ENCODE measurements around the gene DTHD1. TPM values are rescaled to one million over a fixed set of nuclear protein-coding genes. Genes with fewer than 3 reads are reported as not detected.

Gene DTHD1
- total and polyA plus RNA-seq, 10 of the 15 experiments (the other 5 are each of a cell fraction or from before 2014, with no cell fraction given), result 0.05 to 2.8 (median 1.4) TPM

DNA sequence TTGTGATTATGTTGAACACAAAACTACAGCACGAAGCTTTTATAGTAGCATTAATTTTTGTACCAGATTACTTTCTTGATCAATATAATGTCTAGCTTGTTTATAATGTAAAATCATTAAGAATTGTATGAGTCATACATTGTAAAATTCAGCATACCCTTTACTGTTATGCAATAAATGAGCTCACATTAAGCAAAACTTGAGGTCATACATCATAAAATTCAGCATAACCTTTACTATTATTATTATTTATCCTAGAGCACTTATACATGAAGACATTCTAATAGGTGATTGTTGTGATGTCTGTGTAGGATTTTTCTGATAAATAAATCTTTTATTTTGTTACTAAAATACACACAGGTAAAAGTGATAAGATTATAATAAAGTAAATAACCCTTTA is 49.4 kb downstream of the DTHD1 start:
- Histone ChIP-seq H3K4me1 (ENCODE audit: control insufficient read depth, insufficient read depth, low read length) (peaks cover 32% of the 10 kb centered on the region), H4K20me1 (ENCODE audit: control insufficient read depth, insufficient read depth) (no peaks in the 10 kb centered on the region), H3K9me3 (replicated peaks; ENCODE audit: control insufficient read depth, insufficient read depth, low read length) (no peaks in the 10 kb centered on the region; the same call in 2 of the 3 replicates), H3K36me3 (ENCODE audit: control insufficient read depth in 2 of 2, insufficient read depth in 2 of 2, low read length in 1 of 2) (no peaks in the 10 kb centered on the region), H3K4me2 (ENCODE audit: control insufficient read depth, insufficient read depth) (no peak overlapping the region), H3K27ac (ENCODE audit: control insufficient read depth, insufficient read depth) (no peak overlapping the region), H3K27me3 (replicated peaks in 1 of 2; ENCODE audit: control insufficient read depth in 2 of 2, insufficient read depth in 2 of 2, low read length in 1 of 2) (no peaks in the 10 kb centered on the region), H2AFZ (ENCODE audit: control insufficient read depth, low read depth, low read length) (no peak overlapping the region), H3K79me2 (ENCODE audit: control insufficient read depth, insufficient read depth, low read length) (no peaks in the 10 kb centered on the region), H3K9ac (ENCODE audit: control insufficient read depth, insufficient read depth, low read length) (no peak overlapping the region), H3K4me3 (no peak overlapping the region)
- DNase-seq (ENCODE audit: low read depth, low spot score), result no peak
- FAIRE-seq, result no peak
- intact Hi-C loops (cut with micrococcal nuclease; ENCODE audit: unreplicated experiment) (no loop called here), in situ Hi-C loops (cut with MboI) (no loop called here)
- POLR2A ChIA-PET, result interaction anchor here (1.0 to 1.4 kb wide), 2 partner anchors 9 to 87 kb away, joined by 3 read pairs; no protein-coding TSS in a partner anchor
- SMC1A ChIA-PET (ENCODE audit: uncharacterized antibody, unreplicated experiment), result interaction anchor here (0.8 to 5.4 kb wide), 12 partner anchors 9 to 142 kb away, joined by 3 to 60 read pairs (median 4); partner anchors contain the start of gene ARAP2
- WGBS (ENCODE audit: insufficient coverage, insufficient replicate concordance, low lambda C conversion rate, missing lambda C conversion rate), result 61% methylated on average over 1 of the region's 1 CpG
- no peak for ATAC-seq
- CTCF ChIA-PET, result interaction anchor here (0.7 to 5.0 kb wide), 7 partner anchors 10 to 68 kb away, joined by 3 to 23 read pairs (median 4); no protein-coding TSS in a partner anchor
- BruUV-seq (replicated peaks), result no TSS peak
- RAD21 ChIA-PET (ENCODE audit: unreplicated experiment), result interaction anchor here (2.2 to 2.9 kb wide), 2 partner anchors 18 to 76 kb away, joined by 6 to 20 read pairs; no protein-coding TSS in a partner anchor
- TF ChIP-seq ZBTB40 (IDR thresholded peaks at IDR 0.05; ENCODE audit: borderline replicate concordance) (no peak), STAT3 (IDR thresholded peaks at IDR 0.05; ENCODE audit: low read depth, low read length) (no peak), POU2F2 (IDR thresholded peaks at IDR 0.05; ENCODE audit: borderline replicate concordance, low read depth, low read length) (no peak), SUPT20H (IDR thresholded peaks at IDR 0.05; ENCODE audit: borderline replicate concordance, control insufficient read depth, low read depth, low read length) (no peak), CBX3 (IDR thresholded peaks at IDR 0.05; ENCODE audit: borderline replicate concordance, low read depth) (no peak), SIN3A (IDR thresholded peaks at IDR 0.05; ENCODE audit: low read depth, low read length) (no peak), ASH2L (IDR thresholded peaks at IDR 0.05; ENCODE audit: borderline replicate concordance, low read depth) (no peak), PAX8 (IDR thresholded peaks at IDR 0.05) (no peak), SKIL (IDR thresholded peaks at IDR 0.05; ENCODE audit: low read depth, poor library complexity, severe bottlenecking) (no peak), ZBED1 (IDR thresholded peaks at IDR 0.05; ENCODE audit: borderline replicate concordance) (no peak)
- TF ChIP-seq, protein P1, sequence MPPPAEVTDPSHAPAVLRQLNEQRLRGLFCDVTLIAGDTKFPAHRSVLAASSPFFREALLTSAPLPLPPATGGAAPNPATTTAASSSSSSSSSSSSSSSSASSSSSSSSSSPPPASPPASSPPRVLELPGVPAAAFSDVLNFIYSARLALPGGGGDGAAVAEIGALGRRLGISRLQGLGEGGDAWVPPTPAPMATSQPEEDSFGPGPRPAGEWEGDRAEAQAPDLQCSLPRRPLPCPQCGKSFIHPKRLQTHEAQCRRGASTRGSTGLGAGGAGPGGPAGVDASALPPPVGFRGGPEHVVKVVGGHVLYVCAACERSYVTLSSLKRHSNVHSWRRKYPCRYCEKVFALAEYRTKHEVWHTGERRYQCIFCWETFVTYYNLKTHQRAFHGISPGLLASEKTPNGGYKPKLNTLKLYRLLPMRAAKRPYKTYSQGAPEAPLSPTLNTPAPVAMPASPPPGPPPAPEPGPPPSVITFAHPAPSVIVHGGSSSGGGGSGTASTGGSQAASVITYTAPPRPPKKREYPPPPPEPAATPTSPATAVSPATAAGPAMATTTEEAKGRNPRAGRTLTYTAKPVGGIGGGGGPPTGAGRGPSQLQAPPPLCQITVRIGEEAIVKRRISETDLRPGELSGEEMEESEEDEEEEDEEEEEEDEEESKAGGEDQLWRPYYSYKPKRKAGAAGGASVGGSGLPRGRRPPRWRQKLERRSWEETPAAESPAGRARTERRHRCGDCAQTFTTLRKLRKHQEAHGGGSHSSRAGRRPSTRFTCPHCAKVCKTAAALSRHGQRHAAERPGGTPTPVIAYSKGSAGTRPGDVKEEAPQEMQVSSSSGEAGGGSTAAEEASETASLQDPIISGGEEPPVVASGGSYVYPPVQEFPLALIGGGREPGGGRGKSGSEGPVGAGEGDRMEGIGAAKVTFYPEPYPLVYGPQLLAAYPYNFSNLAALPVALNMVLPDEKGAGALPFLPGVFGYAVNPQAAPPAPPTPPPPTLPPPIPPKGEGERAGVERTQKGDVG (CRISPR knock-in tag; IDR thresholded peaks at IDR 0.05), result no peak
- TF ChIP-seq, protein P2, sequence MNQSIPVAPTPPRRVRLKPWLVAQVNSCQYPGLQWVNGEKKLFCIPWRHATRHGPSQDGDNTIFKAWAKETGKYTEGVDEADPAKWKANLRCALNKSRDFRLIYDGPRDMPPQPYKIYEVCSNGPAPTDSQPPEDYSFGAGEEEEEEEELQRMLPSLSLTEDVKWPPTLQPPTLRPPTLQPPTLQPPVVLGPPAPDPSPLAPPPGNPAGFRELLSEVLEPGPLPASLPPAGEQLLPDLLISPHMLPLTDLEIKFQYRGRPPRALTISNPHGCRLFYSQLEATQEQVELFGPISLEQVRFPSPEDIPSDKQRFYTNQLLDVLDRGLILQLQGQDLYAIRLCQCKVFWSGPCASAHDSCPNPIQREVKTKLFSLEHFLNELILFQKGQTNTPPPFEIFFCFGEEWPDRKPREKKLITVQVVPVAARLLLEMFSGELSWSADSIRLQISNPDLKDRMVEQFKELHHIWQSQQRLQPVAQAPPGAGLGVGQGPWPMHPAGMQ (IDR thresholded peaks at IDR 0.05; ENCODE audit: borderline replicate concordance), result no peak
